WTC11 (cell line): ENCODE data around the gene ATP5PF. TPM values are rescaled to one million over a fixed set of nuclear protein-coding genes. Genes with fewer than 3 reads are reported as not detected.
"Not testable (repeated sequence)": the region's sequence is repeated elsewhere in the genome, so short reads cannot be mapped to it uniquely, and the experiment has no call there.

ENCODE experiments used
- ATAC-seq: fragments of 200-7000 bp; cut with Tn5 transposase; 2 replicates; pipeline ENCODE4 v1.10.0; 2021; ENCODE audit warnings: mild to moderate bottlenecking, moderate library complexity
- CTCF ChIA-PET: fragments of 300-600 bp; sonication (Branson Sonifier 250); formaldehyde crosslinking; loops from one replicate; lab custom pipeline; 2021; ENCODE audit warnings: antibody characterized with exemption; lab: Charles Lee
- POLR2A ChIA-PET: fragments of 350-600 bp; sonication (Branson Sonifier 250); formaldehyde crosslinking; loops from one replicate; lab custom pipeline; 2021; ENCODE audit warnings: antibody characterized with exemption; lab: Charles Lee
- DNase-seq: peaks from one replicate; pipeline ENCODE4 v3.0.0; 2021; ENCODE audit warnings: low spot score
- H3K27ac Mint-ChIP-seq: 2 replicates; pipeline ENCODE4 v1.8.0; 2021; ENCODE audit warnings: mixed read lengths
- H3K27me3 Mint-ChIP-seq: 2 replicates; pipeline ENCODE4 v1.8.0; 2021; ENCODE audit warnings: low read depth, mild to moderate bottlenecking, moderate library complexity, mixed read lengths
- H3K36me3 Mint-ChIP-seq: 2 replicates; pipeline ENCODE4 v1.8.0; 2021; ENCODE audit warnings: mixed read lengths
- H3K4me1 Mint-ChIP-seq: 2 replicates; pipeline ENCODE4 v1.8.0; 2022; ENCODE audit warnings: mixed read lengths
- H3K4me3 Mint-ChIP-seq: 2 replicates; pipeline ENCODE4 v1.8.0; 2021; ENCODE audit warnings: mild to moderate bottlenecking, moderate library complexity, mixed read lengths
- H3K9me3 Mint-ChIP-seq: 2 replicates; pipeline ENCODE4 v1.8.0; 2021; ENCODE audit warnings: mixed read lengths
- ATF1 ChIP-seq: sonication (generic); formaldehyde crosslinking; IDR thresholded peaks from 2 replicates; pipeline ENCODE4 v1.8.1; 2023; ENCODE audit warnings: mild to moderate bottlenecking, moderate library complexity, missing genetic modification reagents
- CREB1 ChIP-seq: sonication (generic); formaldehyde crosslinking; IDR thresholded peaks from 2 replicates; pipeline ENCODE4 v1.8.0; 2023; ENCODE audit warnings: mild to moderate bottlenecking, missing genetic modification reagents
- CTCF ChIP-seq: fragments of 200-600 bp; IDR thresholded peaks from 2 replicates; pipeline ENCODE4 v1.8.0; 2022; ENCODE audit warnings: antibody characterized with exemption
- FOXP1 ChIP-seq: sonication (generic); formaldehyde crosslinking; IDR thresholded peaks from 2 replicates; pipeline ENCODE4 v1.8.0; 2022; ENCODE audit warnings: missing genetic modification reagents, mild to moderate bottlenecking, moderate library complexity, borderline replicate concordance
- IRF1 ChIP-seq: sonication (generic); formaldehyde crosslinking; IDR thresholded peaks from 2 replicates; pipeline ENCODE4 v1.8.0; 2023; ENCODE audit warnings: missing genetic modification reagents
- NR2C2 ChIP-seq: sonication (generic); formaldehyde crosslinking; IDR thresholded peaks from 2 replicates; pipeline ENCODE4 v1.8.0; 2022; ENCODE audit warnings: mild to moderate bottlenecking, missing genetic modification reagents
- NR3C1 ChIP-seq: sonication (generic); formaldehyde crosslinking; conservative IDR thresholded peaks from 2 replicates; pipeline ENCODE4 v1.8.1; 2023; ENCODE audit warnings: low read depth, mild to moderate bottlenecking, missing genetic modification reagents
- SP1 ChIP-seq: sonication (generic); formaldehyde crosslinking; conservative IDR thresholded peaks from 2 replicates; pipeline ENCODE4 v1.8.1; 2022; ENCODE audit warnings: missing genetic modification reagents
- TP53 ChIP-seq: sonication (generic); formaldehyde crosslinking; IDR thresholded peaks from 2 replicates; pipeline ENCODE4 v1.8.1; 2023; ENCODE audit warnings: mild to moderate bottlenecking, missing genetic modification reagents
- ZNF232 ChIP-seq: sonication (generic); formaldehyde crosslinking; IDR thresholded peaks from 2 replicates; pipeline ENCODE4 v1.8.0; 2022; ENCODE audit warnings: mild to moderate bottlenecking, missing genetic modification reagents
- total RNA-seq: library from RNA; stranded (reverse); gene quantifications from 3 replicates; pipeline ENCODE4 v1.2.3, GENCODE V29; 2021
- TF ChIP-seq, protein P1 (sequence below): sonication (generic); formaldehyde crosslinking; IDR thresholded peaks from 2 replicates; pipeline ENCODE4 v1.8.0; 2022; ENCODE audit warnings: mild to moderate bottlenecking, missing genetic modification reagents
- TF ChIP-seq, protein P2 (sequence below): sonication (generic); formaldehyde crosslinking; IDR thresholded peaks from 2 replicates; pipeline ENCODE4 v1.8.1; 2023; ENCODE audit warnings: mild to moderate bottlenecking, missing genetic modification reagents
- TF ChIP-seq, protein P3 (sequence below): fragments of 250-450 bp; sonication (Bioruptor Pico); IDR thresholded peaks from 2 replicates; pipeline ENCODE4 v1.9.0; 2021; ENCODE audit warnings: moderate library complexity, mild to moderate bottlenecking, inconsistent platforms, borderline replicate concordance
- TF ChIP-seq, protein P4 (sequence below): sonication (generic); formaldehyde crosslinking; IDR thresholded peaks from 2 replicates; pipeline ENCODE4 v1.8.1; 2023; ENCODE audit warnings: mild to moderate bottlenecking, moderate library complexity, missing genetic modification reagents

Gene ATP5PF
- total RNA-seq, 1 experiment from 2014 or later, result 129 TPM

DNA sequence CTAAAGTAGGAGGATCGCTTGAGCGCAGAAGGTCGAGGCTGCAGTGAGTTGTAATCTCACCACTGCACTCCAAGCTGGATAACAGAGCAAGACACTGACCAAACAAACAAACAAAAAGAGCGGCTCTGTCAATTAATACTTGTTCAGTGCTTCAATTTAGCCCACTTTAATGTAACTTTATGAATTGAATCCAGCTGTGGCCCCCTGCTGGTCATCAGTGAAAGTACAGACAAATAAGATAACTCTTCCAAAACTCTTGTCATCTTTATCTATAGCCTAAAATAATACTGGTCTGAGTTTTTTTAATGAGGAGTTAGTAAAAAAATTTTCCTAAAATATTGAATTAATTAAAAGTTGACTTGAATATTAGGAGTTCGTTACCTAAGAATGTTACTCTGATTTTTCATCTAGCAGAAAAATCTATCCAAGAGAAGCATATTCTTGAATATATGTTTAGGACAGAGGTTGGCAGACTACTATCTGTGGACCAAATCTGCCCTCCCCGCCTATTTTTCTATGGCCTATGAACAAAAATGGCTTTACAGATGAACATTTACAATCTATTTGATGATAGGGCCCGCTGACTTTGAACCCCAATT, 26.1 kb downstream of the ATP5PF start:
- TF ChIP-seq, protein P1, sequence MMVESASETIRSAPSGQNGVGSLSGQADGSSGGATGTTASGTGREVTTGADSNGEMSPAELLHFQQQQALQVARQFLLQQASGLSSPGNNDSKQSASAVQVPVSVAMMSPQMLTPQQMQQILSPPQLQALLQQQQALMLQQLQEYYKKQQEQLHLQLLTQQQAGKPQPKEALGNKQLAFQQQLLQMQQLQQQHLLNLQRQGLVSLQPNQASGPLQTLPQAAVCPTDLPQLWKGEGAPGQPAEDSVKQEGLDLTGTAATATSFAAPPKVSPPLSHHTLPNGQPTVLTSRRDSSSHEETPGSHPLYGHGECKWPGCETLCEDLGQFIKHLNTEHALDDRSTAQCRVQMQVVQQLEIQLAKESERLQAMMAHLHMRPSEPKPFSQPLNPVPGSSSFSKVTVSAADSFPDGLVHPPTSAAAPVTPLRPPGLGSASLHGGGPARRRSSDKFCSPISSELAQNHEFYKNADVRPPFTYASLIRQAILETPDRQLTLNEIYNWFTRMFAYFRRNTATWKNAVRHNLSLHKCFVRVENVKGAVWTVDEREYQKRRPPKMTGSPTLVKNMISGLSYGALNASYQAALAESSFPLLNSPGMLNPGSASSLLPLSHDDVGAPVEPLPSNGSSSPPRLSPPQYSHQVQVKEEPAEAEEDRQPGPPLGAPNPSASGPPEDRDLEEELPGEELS (CRISPR knock-in tag), result no peak
- TF ChIP-seq FOXP1 (CRISPR knock-in tag) (no peak), IRF1 (CRISPR knock-in tag) (no peak), CTCF (peak; percentile 73), ATF1 (CRISPR knock-in tag) (no peak), ZNF232 (no peak)
- Mint-ChIP-seq H3K27me3 (no peaks in the 10 kb centered on the region), H3K4me3 (no peak overlapping the region), H3K36me3 (no peaks in the 10 kb centered on the region), H3K9me3 (no peaks in the 10 kb centered on the region), H3K4me1 (peaks cover 5% of the 10 kb centered on the region), H3K27ac (no peak overlapping the region)
- ATAC-seq (no peak), DNase-seq (peak; percentile 21)
- ChIA-PET POLR2A (interaction anchor here (0.6 kb wide), 1 partner anchor 203 kb away, joined by 3 read pairs; no protein-coding TSS in a partner anchor), CTCF (interaction anchor here (0.7 to 2.3 kb wide), 9 partner anchors 9 to 278 kb away, joined by 3 to 19 read pairs (median 4); no protein-coding TSS in a partner anchor)

DNA sequence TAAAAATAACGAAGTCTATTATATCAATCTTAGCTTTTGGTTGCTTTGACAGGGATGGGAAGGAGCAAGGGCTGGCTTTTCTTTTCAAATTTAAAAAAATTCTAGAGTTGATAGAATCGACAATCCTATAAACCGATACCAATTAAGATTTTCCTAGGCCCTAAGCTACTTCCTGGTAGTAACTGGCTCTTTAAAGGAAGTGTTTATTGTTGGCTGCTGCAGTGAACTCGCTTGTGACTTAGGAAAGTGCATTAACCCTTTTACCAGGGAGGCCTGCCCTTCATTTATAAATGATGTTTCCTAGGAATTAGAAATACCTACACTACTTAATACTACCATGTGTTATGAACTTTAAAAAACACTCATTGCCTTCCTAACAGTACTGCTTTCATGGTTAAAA, 33.2 kb downstream of the ATP5PF start:
- DNase-seq, result no peak
- Mint-ChIP-seq H3K27me3 (no peaks in the 10 kb centered on the region; the same call in 1 of the 2 replicates), H3K4me1 (peaks cover 6% of the 10 kb centered on the region), H3K27ac (no peak overlapping the region), H3K4me3 (no peak overlapping the region), H3K36me3 (peaks cover 10% of the 10 kb centered on the region), H3K9me3 (peaks cover 17% of the 10 kb centered on the region)
- TF ChIP-seq NR3C1 (CRISPR knock-in tag) (no peak), TP53 (CRISPR knock-in tag) (no peak)
- ATAC-seq, result no peak
- ChIA-PET CTCF (interaction anchor here (1.0 kb wide), 1 partner anchor 93 kb away, joined by 4 read pairs; no protein-coding TSS in a partner anchor), POLR2A (no interaction called here)

- no peak overlapping the region for H3K4me3 Mint-ChIP-seq
- POLR2A ChIA-PET, result no interaction called here
- TF ChIP-seq CREB1 (CRISPR knock-in tag), result no peak
- TF ChIP-seq, all 79 proteins: peak for 0
- no peaks in the 10 kb centered on the region; the same call in 1 of the 2 replicates for H3K27me3 Mint-ChIP-seq
- DNase-seq (no peak), ATAC-seq (no peak)
- H3K36me3 Mint-ChIP-seq, result peaks cover 10% of the 10 kb centered on the region
- H3K9me3 Mint-ChIP-seq, result peaks cover 17% of the 10 kb centered on the region
- H3K4me1 Mint-ChIP-seq, result peaks cover 6% of the 10 kb centered on the region
- CTCF ChIA-PET, result interaction anchor here (1.0 to 1.3 kb wide), 2 partner anchors 93 to 101 kb away, joined by 4 to 5 read pairs; no protein-coding TSS in a partner anchor
- H3K27ac Mint-ChIP-seq, result no peak overlapping the region
These were observed 34.0 kb downstream of the ATP5PF start for GRCh38 chr21:25700741-25701140.

DNA sequence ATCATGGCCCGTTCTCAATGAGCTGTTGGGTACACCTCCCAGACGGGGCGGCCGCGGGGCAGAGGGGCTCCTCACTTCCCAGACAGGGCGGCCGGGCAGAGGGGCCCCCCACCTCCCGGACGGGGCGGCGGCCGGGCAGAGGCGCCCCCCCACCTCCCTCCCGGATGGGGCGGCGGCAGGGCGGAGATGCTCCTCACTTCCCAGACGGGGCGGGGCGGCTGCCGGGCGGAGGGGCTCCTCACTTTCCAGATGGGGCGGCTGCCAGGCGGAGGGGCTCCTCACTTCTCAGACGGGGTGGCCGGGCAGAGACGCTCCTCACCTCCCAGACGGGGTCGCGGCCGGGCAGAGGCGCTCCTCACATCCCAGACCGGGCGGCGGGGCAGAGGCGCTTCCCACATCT, 39.2 kb downstream of the ATP5PF start:
- H3K27ac Mint-ChIP-seq, CTCF ChIA-PET: not testable (repeated sequence)

DNA sequence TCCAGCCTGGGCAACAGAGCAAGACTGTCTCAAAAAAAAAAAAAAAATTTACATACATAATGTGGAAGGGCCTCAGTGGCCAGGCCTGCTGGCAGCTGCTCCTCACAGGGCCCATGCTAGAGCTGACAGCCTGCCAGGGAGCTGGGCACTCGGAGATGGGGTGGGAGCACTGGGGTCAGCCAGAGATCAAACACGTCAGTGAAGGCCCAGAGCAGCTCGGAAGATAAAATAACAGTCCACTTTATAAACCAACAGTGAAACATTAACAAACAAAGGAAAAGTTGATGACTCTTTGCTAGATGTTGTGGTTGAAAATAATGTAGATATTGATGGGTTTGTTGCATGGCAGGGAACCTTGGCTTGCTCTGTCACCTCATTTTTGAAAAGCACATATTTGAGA, 42.7 kb downstream of the ATP5PF start:
- no peak for DNase-seq
- no peak for ATAC-seq
- H3K9me3 Mint-ChIP-seq, result peaks cover 3% of the 10 kb centered on the region
- ChIA-PET POLR2A (no interaction called here), CTCF (interaction anchor here (1.1 kb wide), 1 partner anchor 16 kb away, joined by 3 read pairs; no protein-coding TSS in a partner anchor)
- no peaks in the 10 kb centered on the region for H3K4me1 Mint-ChIP-seq
- H3K4me3 Mint-ChIP-seq, result no peak overlapping the region
- no peak overlapping the region for H3K27ac Mint-ChIP-seq
- H3K27me3 Mint-ChIP-seq, result no peaks in the 10 kb centered on the region; the same call in 1 of the 2 replicates
- H3K36me3 Mint-ChIP-seq, result peaks cover 10% of the 10 kb centered on the region
- TF ChIP-seq NR2C2 (CRISPR knock-in tag), result no peak
- TF ChIP-seq, protein P2, sequence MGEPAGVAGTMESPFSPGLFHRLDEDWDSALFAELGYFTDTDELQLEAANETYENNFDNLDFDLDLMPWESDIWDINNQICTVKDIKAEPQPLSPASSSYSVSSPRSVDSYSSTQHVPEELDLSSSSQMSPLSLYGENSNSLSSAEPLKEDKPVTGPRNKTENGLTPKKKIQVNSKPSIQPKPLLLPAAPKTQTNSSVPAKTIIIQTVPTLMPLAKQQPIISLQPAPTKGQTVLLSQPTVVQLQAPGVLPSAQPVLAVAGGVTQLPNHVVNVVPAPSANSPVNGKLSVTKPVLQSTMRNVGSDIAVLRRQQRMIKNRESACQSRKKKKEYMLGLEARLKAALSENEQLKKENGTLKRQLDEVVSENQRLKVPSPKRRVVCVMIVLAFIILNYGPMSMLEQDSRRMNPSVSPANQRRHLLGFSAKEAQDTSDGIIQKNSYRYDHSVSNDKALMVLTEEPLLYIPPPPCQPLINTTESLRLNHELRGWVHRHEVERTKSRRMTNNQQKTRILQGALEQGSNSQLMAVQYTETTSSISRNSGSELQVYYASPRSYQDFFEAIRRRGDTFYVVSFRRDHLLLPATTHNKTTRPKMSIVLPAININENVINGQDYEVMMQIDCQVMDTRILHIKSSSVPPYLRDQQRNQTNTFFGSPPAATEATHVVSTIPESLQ (CRISPR knock-in tag), result no peak
- TF ChIP-seq, protein P3, sequence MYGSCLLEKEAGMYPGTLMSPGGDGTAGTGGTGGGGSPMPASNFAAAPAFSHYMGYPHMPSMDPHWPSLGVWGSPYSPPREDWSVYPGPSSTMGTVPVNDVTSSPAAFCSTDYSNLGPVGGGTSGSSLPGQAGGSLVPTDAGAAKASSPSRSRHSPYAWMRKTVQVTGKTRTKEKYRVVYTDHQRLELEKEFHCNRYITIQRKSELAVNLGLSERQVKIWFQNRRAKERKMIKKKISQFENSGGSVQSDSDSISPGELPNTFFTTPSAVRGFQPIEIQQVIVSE (CRISPR knock-in tag), result no peak
- no peak for TF ChIP-seq ZNF232
- no peak for TF ChIP-seq SP1 (CRISPR knock-in tag)
- TF ChIP-seq, protein P4, sequence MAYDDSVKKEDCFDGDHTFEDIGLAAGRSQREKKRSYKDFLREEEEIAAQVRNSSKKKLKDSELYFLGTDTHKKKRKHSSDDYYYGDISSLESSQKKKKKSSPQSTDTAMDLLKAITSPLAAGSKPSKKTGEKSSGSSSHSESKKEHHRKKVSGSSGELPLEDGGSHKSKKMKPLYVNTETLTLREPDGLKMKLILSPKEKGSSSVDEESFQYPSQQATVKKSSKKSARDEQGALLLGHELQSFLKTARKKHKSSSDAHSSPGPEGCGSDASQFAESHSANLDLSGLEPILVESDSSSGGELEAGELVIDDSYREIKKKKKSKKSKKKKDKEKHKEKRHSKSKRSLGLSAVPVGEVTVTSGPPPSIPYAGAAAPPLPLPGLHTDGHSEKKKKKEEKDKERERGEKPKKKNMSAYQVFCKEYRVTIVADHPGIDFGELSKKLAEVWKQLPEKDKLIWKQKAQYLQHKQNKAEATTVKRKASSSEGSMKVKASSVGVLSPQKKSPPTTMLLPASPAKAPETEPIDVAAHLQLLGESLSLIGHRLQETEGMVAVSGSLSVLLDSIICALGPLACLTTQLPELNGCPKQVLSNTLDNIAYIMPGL (CRISPR knock-in tag), result no peak

More for the DNA sequence above, 39.2 kb downstream of the ATP5PF start:
- DNase-seq, POLR2A ChIA-PET, H3K4me1 Mint-ChIP-seq, H3K4me3 Mint-ChIP-seq, ATAC-seq, H3K27me3 Mint-ChIP-seq: not testable (repeated sequence)
- H3K36me3 Mint-ChIP-seq, result peaks cover 15% of the 10 kb centered on the region
- H3K9me3 Mint-ChIP-seq, result peaks cover 14% of the 10 kb centered on the region
